ENCODE results near the gene TMEM107. TPM values are rescaled to one million over a fixed set of nuclear protein-coding genes. Genes with fewer than 3 reads are reported as not detected.
A peak's percentile ranks its signal among the peaks of the same experiment; 100 is the strongest.
"Not testable (repeated sequence)": the region's sequence is repeated elsewhere in the genome, so short reads cannot be mapped to it uniquely, and the experiment has no call there.

Gene TMEM107
- total RNA-seq, 2 donors from 2014 or later, result 11.3 to 12.6 TPM

- intact Hi-C loops (cut with DNase I, micrococcal nuclease), result no loop called here
- ATAC-seq, result peak; percentile 54
- peak; percentile 71 to 91 for DNase-seq
Measured at GRCh38 chr17:8192070-8192815, 16.1 kb upstream of the TMEM107 start.

GRCh38 chr17:8190506-8190905 lies 14.3 kb upstream of the TMEM107 start:
- ATAC-seq (no peak), DNase-seq (no peak)
- intact Hi-C loops (cut with DNase I, micrococcal nuclease), result no loop called here

GRCh38 chr17:8189711-8190477 lies 13.7 kb upstream of the TMEM107 start, which contains the start of gene BORCS6:
Gene BORCS6 (minus strand): TSS chr17:8190180. CDS start chr17:8190140, 40 bp downstream.
- ATAC-seq (peak; percentile 68), DNase-seq (peak; percentile 96 to 99)
- intact Hi-C loops (cut with DNase I, micrococcal nuclease), result loop anchor here in 1 of 2 donors (10.0 kb wide), 1 partner anchor 65 kb away; the partner anchor contains the start of gene HES7

GRCh38 chr17:8189041-8189710 lies 13.0 kb upstream of the TMEM107 start:
- DNase-seq (peak in 1 of 2 donors; percentile 71), ATAC-seq (peak; percentile 12)
- intact Hi-C loops (cut with DNase I, micrococcal nuclease), result loop anchor here in 1 of 2 donors (10.0 kb wide), 1 partner anchor 64 kb away; the partner anchor contains the start of gene HES7

GRCh38 chr17:8188263-8188839 lies 12.2 kb upstream of the TMEM107 start:
- DNase-seq (peak in 1 of 2 donors; percentile 31), ATAC-seq (no peak)
- intact Hi-C loops (cut with DNase I, micrococcal nuclease), result loop anchor here in 1 of 2 donors (10.0 kb wide), 1 partner anchor 64 kb away; the partner anchor contains the start of gene HES7

GRCh38 chr17:8187517-8188262 lies 11.5 kb upstream of the TMEM107 start:
- DNase-seq (peak; percentile 87 to 88), ATAC-seq (peak; percentile 42)
- intact Hi-C loops (cut with DNase I, micrococcal nuclease), result loop anchor here in 1 of 2 donors (10.0 kb wide), 1 partner anchor 63 kb away; the partner anchor contains the start of gene HES7

- intact Hi-C loops (cut with DNase I, micrococcal nuclease), result loop anchor here in 1 of 2 donors (1.0 to 10.0 kb wide), 2 partner anchors 34 to 62 kb away; partner anchors contain the start of gene HES7
- ATAC-seq (peak; percentile 53), DNase-seq (peak; percentile 93 to 94)
Measured at GRCh38 chr17:8186787-8187516, 10.8 kb upstream of the TMEM107 start.

GRCh38 chr17:8186446-8186786 lies 10.2 kb upstream of the TMEM107 start:
- DNase-seq (no peak), ATAC-seq (no peak)
- intact Hi-C loops (cut with DNase I, micrococcal nuclease), result loop anchor here in 1 of 2 donors (1.0 to 10.0 kb wide), 2 partner anchors 35 to 62 kb away; partner anchors contain the start of gene HES7

GRCh38 chr17:8185582-8186445 lies 9.6 kb upstream of the TMEM107 start:
- DNase-seq (peak; percentile 72 to 90), ATAC-seq (peak; percentile 20)
- intact Hi-C loops (cut with DNase I, micrococcal nuclease), result loop anchor here in 1 of 2 donors (1.0 to 10.0 kb wide), 2 partner anchors 35 to 61 kb away; partner anchors contain the start of gene HES7

GRCh38 chr17:8176998-8177731 lies 985 bp upstream of the TMEM107 start:
- intact Hi-C loops (cut with DNase I, micrococcal nuclease), result no loop called here
- DNase-seq, result no peak
- no peak for ATAC-seq

GRCh38 chr17:8175795-8176196 lies 384 bp downstream of the TMEM107 start:
- no peak for DNase-seq
- peak; percentile 7 for ATAC-seq
- intact Hi-C loops (cut with DNase I, micrococcal nuclease), result no loop called here

- ATAC-seq, result peak; percentile 5
- DNase-seq, result no peak
- intact Hi-C loops (cut with DNase I, micrococcal nuclease), result no loop called here
Measured at GRCh38 chr17:8173871-8174322, 2.3 kb downstream of the TMEM107 start.

GRCh38 chr17:8173056-8173870 lies 2.9 kb downstream of the TMEM107 start:
- DNase-seq (peak; percentile 79 to 87), ATAC-seq (peak; percentile 81)
- intact Hi-C loops (cut with DNase I, micrococcal nuclease), result no loop called here

- DNase-seq, result not testable (repeated sequence)
Measured at GRCh38 chr17:8170186-8170585, 6.0 kb downstream of the TMEM107 start.

GRCh38 chr17:8167526-8167925 lies 8.7 kb downstream of the TMEM107 start:
- intact Hi-C loops (cut with DNase I, micrococcal nuclease), result no loop called here
- ATAC-seq (no peak), DNase-seq (no peak)

More at GRCh38 chr17:8170186-8170585, 6.0 kb downstream of the TMEM107 start:
- intact Hi-C loops (cut with DNase I, micrococcal nuclease); ATAC-seq: not testable (repeated sequence)

Measured in left colon (tissue), 2 donors.